ENCODE measurements around the gene TRIM52.
"Not testable (repeated sequence)": the region's sequence is repeated elsewhere in the genome, so short reads cannot be mapped to it uniquely, and the experiment has no call there.

TRIM52 gene

GRCh38 chr5:181212934-181213333 is 48.0 kb downstream of the TRIM52 start:
- no peak for DNase-seq (ENCODE audit: extremely low read depth, insufficient read length)
- Histone ChIP-seq H3K4me3 (replicated peaks; ENCODE audit: low read depth, low read length) (no peak overlapping the region), H3K27me3 (replicated peaks; ENCODE audit: control insufficient read depth, insufficient read depth, low read length) (no peaks in the 10 kb centered on the region), H3K36me3 (ENCODE audit: control insufficient read depth, insufficient read depth, low read length) (no peaks in the 10 kb centered on the region)
- TF ChIP-seq CTCF (IDR thresholded peaks at IDR 0.05; ENCODE audit: insufficient read depth, low read length, poor library complexity, severe bottlenecking), result no peak

- Histone ChIP-seq H3K27me3 (replicated peaks; ENCODE audit: control insufficient read depth, insufficient read depth, low read length) (no peaks in the 10 kb centered on the region), H3K36me3 (ENCODE audit: control insufficient read depth, insufficient read depth, low read length) (no peaks in the 10 kb centered on the region), H3K4me3 (replicated peaks; ENCODE audit: low read depth, low read length) (no peak overlapping the region)
- TF ChIP-seq CTCF (IDR thresholded peaks at IDR 0.05; ENCODE audit: insufficient read depth, low read length, poor library complexity, severe bottlenecking), result no peak
- DNase-seq (ENCODE audit: extremely low read depth, insufficient read length), result no peak
Measured at GRCh38 chr5:181212080-181212479, 48.9 kb downstream of the TRIM52 start.

GRCh38 chr5:181211208-181211607 is 49.7 kb downstream of the TRIM52 start:
- TF ChIP-seq CTCF (IDR thresholded peaks at IDR 0.05; ENCODE audit: insufficient read depth, low read length, poor library complexity, severe bottlenecking), result no peak
- H3K4me3 ChIP-seq (replicated peaks; ENCODE audit: low read depth, low read length), result no peak overlapping the region
- no peak for DNase-seq (ENCODE audit: extremely low read depth, insufficient read length)
- H3K36me3 ChIP-seq (ENCODE audit: control insufficient read depth, insufficient read depth, low read length), result no peaks in the 10 kb centered on the region
- no peaks in the 10 kb centered on the region for H3K27me3 ChIP-seq (replicated peaks; ENCODE audit: control insufficient read depth, insufficient read depth, low read length)

- not testable (repeated sequence) for H3K4me3 ChIP-seq (replicated peaks; ENCODE audit: low read depth, low read length); DNase-seq (ENCODE audit: extremely low read depth, insufficient read length); H3K36me3 ChIP-seq (ENCODE audit: control insufficient read depth, insufficient read depth, low read length); H3K27me3 ChIP-seq (replicated peaks; ENCODE audit: control insufficient read depth, insufficient read depth, low read length)
Measured at GRCh38 chr5:181210698-181211097, 50.2 kb downstream of the TRIM52 start.

- not testable (repeated sequence) for H3K36me3 ChIP-seq (ENCODE audit: control insufficient read depth, insufficient read depth, low read length); DNase-seq (ENCODE audit: extremely low read depth, insufficient read length); H3K4me3 ChIP-seq (replicated peaks; ENCODE audit: low read depth, low read length); H3K27me3 ChIP-seq (replicated peaks; ENCODE audit: control insufficient read depth, insufficient read depth, low read length)
Measured at GRCh38 chr5:181210148-181210547, 50.8 kb downstream of the TRIM52 start.

GRCh38 chr5:181209006-181209405 is 51.9 kb downstream of the TRIM52 start:
- H3K4me3 ChIP-seq (replicated peaks; ENCODE audit: low read depth, low read length); H3K27me3 ChIP-seq (replicated peaks; ENCODE audit: control insufficient read depth, insufficient read depth, low read length); DNase-seq (ENCODE audit: extremely low read depth, insufficient read length); H3K36me3 ChIP-seq (ENCODE audit: control insufficient read depth, insufficient read depth, low read length): not testable (repeated sequence)

GRCh38 chr5:181207960-181208253 is 53.0 kb downstream of the TRIM52 start:
- no peaks in the 10 kb centered on the region for H3K36me3 ChIP-seq (ENCODE audit: control insufficient read depth, insufficient read depth, low read length)
- no peak overlapping the region for H3K4me3 ChIP-seq (replicated peaks; ENCODE audit: low read depth, low read length)
- no peak for TF ChIP-seq CTCF (IDR thresholded peaks at IDR 0.05; ENCODE audit: insufficient read depth, low read length, poor library complexity, severe bottlenecking)
- no peaks in the 10 kb centered on the region; the same call in 1 of the 2 replicates for H3K27me3 ChIP-seq (replicated peaks; ENCODE audit: control insufficient read depth, insufficient read depth, low read length)
- DNase-seq (ENCODE audit: extremely low read depth, insufficient read length), result no peak

Data from GM06990 (cell line).